HepG2 (cell line): ENCODE results near the gene EZH1. TPM values are rescaled to one million over a fixed set of nuclear protein-coding genes. Genes with fewer than 3 reads are reported as not detected.
A peak's percentile ranks its signal among the peaks of the same experiment; 100 is the strongest.

Experiments used
- CCDC6 ChIP-seq: sonication (generic); formaldehyde crosslinking; IDR thresholded peaks from 2 replicates; pipeline ENCODE4 v1.8.1; 2022; ENCODE audit warnings: mild to moderate bottlenecking, missing genetic modification reagents, moderate library complexity
- CENPX ChIP-seq: sonication (generic); formaldehyde crosslinking; IDR thresholded peaks from 2 replicates; pipeline ENCODE4 v1.9.0; 2021; ENCODE audit warnings: mild to moderate bottlenecking, missing genetic modification reagents, moderate library complexity
- GTF2F1 ChIP-seq: fragments of 150-350 bp; IDR thresholded peaks from 2 replicates; pipeline ENCODE4 v1.6.1; 2014; ENCODE audit warnings: low read length
- HDAC6 ChIP-seq: fragments of 200-600 bp; sonication (generic); IDR thresholded peaks from 2 replicates; pipeline ENCODE4 v1.7.0; 2017; ENCODE audit warnings: mild to moderate bottlenecking, antibody characterized with exemption, low read length, low read depth
- HIVEP1 ChIP-seq: sonication (generic); formaldehyde crosslinking; IDR thresholded peaks from 2 replicates; pipeline ENCODE4 v1.4.0; 2020; ENCODE audit warnings: mild to moderate bottlenecking, missing genetic modification reagents
- ISX ChIP-seq: sonication (generic); formaldehyde crosslinking; conservative IDR thresholded peaks from 2 replicates; pipeline ENCODE4 v1.5.0; 2020; ENCODE audit warnings: missing genetic modification reagents
- ZC3H13 ChIP-seq: sonication (generic); formaldehyde crosslinking; IDR thresholded peaks from 2 replicates; pipeline ENCODE4 v1.8.1; 2023; ENCODE audit warnings: mild to moderate bottlenecking, missing genetic modification reagents, moderate library complexity
- ZNF101 ChIP-seq: sonication (generic); formaldehyde crosslinking; IDR thresholded peaks from 2 replicates; pipeline ENCODE4 v1.4.0; 2020; ENCODE audit warnings: mild to moderate bottlenecking, low read depth, missing genetic modification reagents, borderline replicate concordance
- ZNF296 ChIP-seq: sonication (generic); formaldehyde crosslinking; conservative IDR thresholded peaks from 2 replicates; pipeline ENCODE4 v1.5.0; 2020; ENCODE audit warnings: mild to moderate bottlenecking, missing genetic modification reagents
- ZNF788 ChIP-seq: sonication (generic); formaldehyde crosslinking; IDR thresholded peaks from 2 replicates; pipeline ENCODE4 v1.5.0; 2020; ENCODE audit warnings: mild to moderate bottlenecking, missing genetic modification reagents, borderline replicate concordance
- ZNF879 ChIP-seq: sonication (generic); formaldehyde crosslinking; IDR thresholded peaks from 2 replicates; pipeline ENCODE4 v1.8.1; 2023; ENCODE audit warnings: missing genetic modification reagents
- polyA plus RNA-seq, 8 experiments: library from polyadenylated mRNA; depleted of rRNA in 3 of 8; stranded (reverse) in 7 of 8; unstranded in 1 of 8; fragments of >200 nt; fragmentation: Illumina TruSeq in 4 of 8; extraction: Trizol in 4 of 8; gene quantifications; 2 replicates each; pipeline versions ENCODE4 v1.2.1 to v1.2.3, GENCODE V29; 2011 to 2016; ENCODE audit warnings: low read depth in 4 of 8, missing spikeins in 1 of 8, mixed read lengths in 1 of 8; ENCODE audit not compliant: insufficient read depth in 1 of 8
- total RNA-seq, 5 experiments: library from RNA; depleted of rRNA; stranded (reverse); fragments of >200 nt; fragmentation: Illumina TruSeq; extraction: Trizol; gene quantifications; 2 replicates each; pipeline ENCODE4 v1.2.3, GENCODE V29; 2016; ENCODE audit warnings: low read depth in 1 of 5
- TF ChIP-seq, protein P1 (sequence below): IDR thresholded peaks from 2 replicates; pipeline ENCODE4 v1.6.1; 2012; ENCODE audit warnings: inconsistent platforms
- TF ChIP-seq, protein P2 (sequence below), 2 experiments: sonication (generic) in 1 of 2; formaldehyde crosslinking in 1 of 2; IDR thresholded peaks; 2 replicates each; pipeline versions ENCODE4 v1.4.0 to v1.6.1; 2016 to 2020; ENCODE audit warnings: borderline replicate concordance in 1 of 2, low read depth in 1 of 2, mild to moderate bottlenecking in 1 of 2, missing genetic modification reagents in 1 of 2
- TF ChIP-seq, protein P3 (sequence below), 2 experiments: fragments of 450-650 bp in 1 of 2; sonication (generic) in 1 of 2; formaldehyde crosslinking in 1 of 2; IDR thresholded peaks; 2 replicates each; pipeline versions ENCODE4 v1.6.1 to v1.8.0; 2016 to 2022; ENCODE audit warnings: antibody characterized with exemption in 1 of 2, mild to moderate bottlenecking in 1 of 2, missing genetic modification reagents in 1 of 2

Gene EZH1
- total and polyA plus RNA-seq, 2 of the 13 experiments (the other 11 are each of a cell fraction or from before 2014, with no cell fraction given): 11.6 to 24.0 TPM

DNA sequence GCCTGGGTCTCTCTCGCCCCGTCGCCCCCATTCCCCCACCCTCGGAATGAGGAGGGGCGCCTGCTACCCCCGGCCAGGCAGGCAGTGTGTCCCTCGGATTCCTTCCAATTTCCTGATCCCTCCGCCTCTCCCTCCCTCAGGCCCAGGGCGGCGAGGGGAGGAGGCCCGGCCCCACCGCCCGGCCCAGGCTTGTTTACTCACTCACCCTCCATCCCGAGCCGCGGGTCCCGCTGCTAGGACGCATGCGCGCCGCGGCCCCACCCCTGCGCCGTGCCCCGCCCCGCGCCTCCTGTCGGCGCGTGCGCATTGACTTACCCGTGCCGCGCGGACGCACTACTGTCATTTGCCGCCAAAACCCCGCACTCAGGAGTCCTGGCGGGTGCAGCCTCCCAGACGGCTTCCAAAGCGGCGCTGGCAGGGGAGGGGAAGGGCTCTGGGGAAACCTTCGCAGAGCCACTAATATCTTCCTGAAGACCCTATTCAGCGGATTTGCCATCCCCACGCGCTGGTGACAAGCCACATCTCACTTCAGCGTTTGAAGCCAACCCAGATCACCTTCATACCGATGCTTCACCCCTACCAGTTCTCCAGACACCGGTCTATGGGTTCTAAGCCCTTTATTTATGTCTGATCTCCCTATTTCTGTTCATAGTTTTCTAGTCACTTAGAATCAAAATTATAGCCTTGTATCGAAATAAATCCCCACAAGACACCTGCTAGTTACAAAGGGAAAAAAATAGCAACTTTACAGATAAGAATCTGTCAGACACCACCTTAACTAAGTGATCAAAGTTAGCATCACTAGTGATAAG, at the start of gene EZH1 (continued):
- TF ChIP-seq, protein P1, sequence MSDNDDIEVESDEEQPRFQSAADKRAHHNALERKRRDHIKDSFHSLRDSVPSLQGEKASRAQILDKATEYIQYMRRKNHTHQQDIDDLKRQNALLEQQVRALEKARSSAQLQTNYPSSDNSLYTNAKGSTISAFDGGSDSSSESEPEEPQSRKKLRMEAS: peak; percentile 100
- 0 out of 2 replicates have a peak, but pooled peaks have one; percentile 61 for TF ChIP-seq ZNF296 (CRISPR knock-in tag)
- TF ChIP-seq, protein P2, sequence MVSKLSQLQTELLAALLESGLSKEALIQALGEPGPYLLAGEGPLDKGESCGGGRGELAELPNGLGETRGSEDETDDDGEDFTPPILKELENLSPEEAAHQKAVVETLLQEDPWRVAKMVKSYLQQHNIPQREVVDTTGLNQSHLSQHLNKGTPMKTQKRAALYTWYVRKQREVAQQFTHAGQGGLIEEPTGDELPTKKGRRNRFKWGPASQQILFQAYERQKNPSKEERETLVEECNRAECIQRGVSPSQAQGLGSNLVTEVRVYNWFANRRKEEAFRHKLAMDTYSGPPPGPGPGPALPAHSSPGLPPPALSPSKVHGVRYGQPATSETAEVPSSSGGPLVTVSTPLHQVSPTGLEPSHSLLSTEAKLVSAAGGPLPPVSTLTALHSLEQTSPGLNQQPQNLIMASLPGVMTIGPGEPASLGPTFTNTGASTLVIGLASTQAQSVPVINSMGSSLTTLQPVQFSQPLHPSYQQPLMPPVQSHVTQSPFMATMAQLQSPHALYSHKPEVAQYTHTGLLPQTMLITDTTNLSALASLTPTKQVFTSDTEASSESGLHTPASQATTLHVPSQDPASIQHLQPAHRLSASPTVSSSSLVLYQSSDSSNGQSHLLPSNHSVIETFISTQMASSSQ (IDR thresholded peaks at IDR 0.05; ENCODE audit: low read depth): no peak
- TF ChIP-seq, protein P2 (CRISPR knock-in tag; IDR thresholded peaks at IDR 0.05; ENCODE audit: borderline replicate concordance): peak; percentile 52; the same call in 1 of the 2 replicates
- TF ChIP-seq GTF2F1: no peak
- TF ChIP-seq ISX (CRISPR knock-in tag): peak; percentile 64; the same call in 1 of the 2 replicates
- TF ChIP-seq ZNF101 (CRISPR knock-in tag): no peak
- TF ChIP-seq ZNF788 (CRISPR knock-in tag): peak; percentile 96
- TF ChIP-seq, protein P3, sequence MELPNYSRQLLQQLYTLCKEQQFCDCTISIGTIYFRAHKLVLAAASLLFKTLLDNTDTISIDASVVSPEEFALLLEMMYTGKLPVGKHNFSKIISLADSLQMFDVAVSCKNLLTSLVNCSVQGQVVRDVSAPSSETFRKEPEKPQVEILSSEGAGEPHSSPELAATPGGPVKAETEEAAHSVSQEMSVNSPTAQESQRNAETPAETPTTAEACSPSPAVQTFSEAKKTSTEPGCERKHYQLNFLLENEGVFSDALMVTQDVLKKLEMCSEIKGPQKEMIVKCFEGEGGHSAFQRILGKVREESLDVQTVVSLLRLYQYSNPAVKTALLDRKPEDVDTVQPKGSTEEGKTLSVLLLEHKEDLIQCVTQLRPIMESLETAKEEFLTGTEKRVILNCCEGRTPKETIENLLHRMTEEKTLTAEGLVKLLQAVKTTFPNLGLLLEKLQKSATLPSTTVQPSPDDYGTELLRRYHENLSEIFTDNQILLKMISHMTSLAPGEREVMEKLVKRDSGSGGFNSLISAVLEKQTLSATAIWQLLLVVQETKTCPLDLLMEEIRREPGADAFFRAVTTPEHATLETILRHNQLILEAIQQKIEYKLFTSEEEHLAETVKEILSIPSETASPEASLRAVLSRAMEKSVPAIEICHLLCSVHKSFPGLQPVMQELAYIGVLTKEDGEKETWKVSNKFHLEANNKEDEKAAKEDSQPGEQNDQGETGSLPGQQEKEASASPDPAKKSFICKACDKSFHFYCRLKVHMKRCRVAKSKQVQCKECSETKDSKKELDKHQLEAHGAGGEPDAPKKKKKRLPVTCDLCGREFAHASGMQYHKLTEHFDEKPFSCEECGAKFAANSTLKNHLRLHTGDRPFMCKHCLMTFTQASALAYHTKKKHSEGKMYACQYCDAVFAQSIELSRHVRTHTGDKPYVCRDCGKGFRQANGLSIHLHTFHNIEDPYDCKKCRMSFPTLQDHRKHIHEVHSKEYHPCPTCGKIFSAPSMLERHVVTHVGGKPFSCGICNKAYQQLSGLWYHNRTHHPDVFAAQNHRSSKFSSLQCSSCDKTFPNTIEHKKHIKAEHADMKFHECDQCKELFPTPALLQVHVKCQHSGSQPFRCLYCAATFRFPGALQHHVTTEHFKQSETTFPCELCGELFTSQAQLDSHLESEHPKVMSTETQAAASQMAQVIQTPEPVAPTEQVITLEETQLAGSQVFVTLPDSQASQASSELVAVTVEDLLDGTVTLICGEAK (IDR thresholded peaks at IDR 0.05): no peak
- TF ChIP-seq, protein P3 (CRISPR knock-in tag; IDR thresholded peaks at IDR 0.05): peak; percentile 89
- TF ChIP-seq CENPX (CRISPR knock-in tag): no peak
- TF ChIP-seq HIVEP1 (CRISPR knock-in tag): peak; percentile 13; the same call in 1 of the 2 replicates
- peak; percentile 76 for TF ChIP-seq ZC3H13 (CRISPR knock-in tag)
- TF ChIP-seq CCDC6 (CRISPR knock-in tag): peak; percentile 97; the same call in 1 of the 2 replicates
- TF ChIP-seq HDAC6: no peak
- no peak for TF ChIP-seq ZNF879 (CRISPR knock-in tag)
